Right atrium auricular region (tissue), 2 donors: ENCODE data around the gene SMG6. TPM values are rescaled to one million over a fixed set of nuclear protein-coding genes. Genes with fewer than 3 reads are reported as not detected.

ENCODE experiments used
- DNase-seq: peaks from one replicate; pipeline ENCODE4 v3.0.0-alpha.2; 2019; ENCODE audit warnings: low spot score
- H3K27ac ChIP-seq, 2 donors: fragments of 200-600 bp; sonication (generic); 1 replicate in 1 of 2; 2 replicates in 1 of 2; pipeline ENCODE4 v1.5.1; 2016 to 2019
- H3K27me3 ChIP-seq, 2 donors: fragments of 200-600 bp; sonication (generic); one replicate each; pipeline versions ENCODE4 v1.5.1 to v1.6.0; 2017 to 2019
- H3K36me3 ChIP-seq: fragments of 200-600 bp; sonication (generic); one replicate; pipeline ENCODE4 v1.5.1; 2016
- H3K4me1 ChIP-seq, 2 donors: fragments of 200-600 bp; sonication (generic); one replicate each; pipeline versions ENCODE4 v1.5.1 to v1.6.0; 2017 to 2019
- H3K4me3 ChIP-seq, 2 donors: fragments of 200-600 bp; sonication (generic); 1 replicate in 1 of 2; 2 replicates in 1 of 2; pipeline ENCODE4 v1.5.1; 2017 to 2019; ENCODE audit warnings: mild to moderate bottlenecking in 1 of 2, moderate library complexity in 1 of 2
- H3K9me3 ChIP-seq, 2 donors: fragments of 200-600 bp; sonication (generic); one replicate each; pipeline ENCODE4 v1.5.1; 2019
- CTCF ChIP-seq, 2 donors: fragments of 200-600 bp; sonication (generic); IDR thresholded peaks; one replicate each; pipeline ENCODE4 v1.5.1; 2019; ENCODE audit warnings: antibody characterized with exemption in 2 of 2
- total RNA-seq, 2 donors: library from RNA; depleted of rRNA; stranded (reverse); fragments of >200 nt; gene quantifications; one replicate each; pipeline ENCODE4 v1.1.0, GENCODE V29; 2016

SMG6 gene
- total RNA-seq: 10 to 100 TPM; 18.2 to 29.3 TPM

GRCh38 chr17:2303204-2304188 lies at the start of gene SMG6, which contains the start of gene SRR:
TSS of gene SMG6 (minus strand) at chr17:2303785. CDS start at chr17:2303720, 65 bp downstream.
TSS of gene SRR (plus strand) at chr17:2303950. CDS start at chr17:2315561, 11,611 bp downstream.
- Histone ChIP-seq H3K4me1 (peaks cover 0 to 24% of the 10 kb centered on the region in 2 donors), H3K36me3 (peaks cover 11% of the 10 kb centered on the region), H3K27me3 (no peaks in the 10 kb centered on the region)

DNA sequence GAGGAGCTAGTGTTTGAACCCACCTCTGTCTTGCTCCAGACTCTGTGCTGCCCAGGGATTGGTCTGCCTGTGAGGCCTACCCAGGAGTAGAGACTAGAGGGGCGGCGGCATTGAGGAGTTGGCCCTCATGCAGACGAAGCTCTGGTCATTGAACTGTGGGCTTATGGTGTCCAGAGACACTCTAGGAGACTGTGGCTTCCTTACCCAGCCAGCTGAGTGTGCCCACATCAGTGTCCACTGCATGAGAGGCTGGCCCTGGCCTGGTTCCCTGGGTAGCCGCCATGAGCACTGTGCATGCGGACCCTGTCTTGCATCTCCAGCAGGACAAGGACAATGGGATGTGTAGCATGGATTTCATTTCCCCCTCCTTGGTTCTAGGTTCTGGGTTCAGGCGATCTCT lies 47.7 kb upstream of the SMG6 start:
- no peak for TF ChIP-seq CTCF (IDR thresholded peaks at IDR 0.05)
- no peaks in the 10 kb centered on the region for H3K27me3 ChIP-seq
- peaks cover 0 to 13% of the 10 kb centered on the region in 2 donors for H3K4me1 ChIP-seq
- no peak overlapping the region for H3K27ac ChIP-seq
- DNase-seq: no peak
- H3K9me3 ChIP-seq: no peaks in the 10 kb centered on the region
- no peaks in the 10 kb centered on the region for H3K36me3 ChIP-seq
- no peak overlapping the region for H3K4me3 ChIP-seq

More at GRCh38 chr17:2303204-2304188, at the start of gene SMG6, which contains the start of gene SRR:
- TF ChIP-seq CTCF (IDR thresholded peaks at IDR 0.05): peak in 1 of 2 donors; percentile 27
- Histone ChIP-seq H3K4me3 (peak within 1 kb of the TSS; percentile 78 to 88), H3K9me3 (no peaks in the 10 kb centered on the region), H3K27ac (peak within 1 kb of the TSS; percentile 86 to 88)
- DNase-seq: peak; percentile 86

GRCh38 chr17:2347805-2348685 lies 44.5 kb upstream of the SMG6 start:
- H3K36me3 ChIP-seq: peaks cover 10% of the 10 kb centered on the region
- DNase-seq: no peak
- no peak overlapping the region for H3K4me3 ChIP-seq
- peak overlapping the region in 1 of 2 donors; percentile 46 for H3K27ac ChIP-seq
- no peak for TF ChIP-seq CTCF (IDR thresholded peaks at IDR 0.05)
- no peaks in the 10 kb centered on the region for H3K9me3 ChIP-seq
- no peaks in the 10 kb centered on the region for H3K27me3 ChIP-seq
- peaks cover 0 to 13% of the 10 kb centered on the region in 2 donors for H3K4me1 ChIP-seq

DNA sequence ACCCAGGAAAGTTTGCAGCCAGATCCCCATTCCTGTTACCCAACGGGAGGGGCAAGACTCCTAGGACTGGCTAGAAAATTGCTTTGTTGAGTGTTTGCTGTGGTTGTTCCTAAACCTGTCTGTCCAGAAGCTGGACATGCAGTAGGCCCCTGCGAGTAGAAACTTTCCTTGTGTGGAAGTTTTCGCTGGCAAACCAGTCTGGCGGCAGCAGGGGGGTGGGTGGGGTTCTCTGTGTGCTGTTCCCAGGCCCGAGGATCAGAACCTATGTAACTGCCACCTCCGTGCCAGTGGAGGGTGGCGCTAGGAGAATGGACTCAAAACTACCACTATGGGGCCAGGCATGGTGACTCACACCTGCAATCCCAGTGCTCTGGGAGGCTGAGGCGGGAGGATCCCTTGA lies 42.9 kb upstream of the SMG6 start:
- H3K27ac ChIP-seq: no peak overlapping the region

More for the DNA sequence above, 42.9 kb upstream of the SMG6 start:
- H3K4me1 ChIP-seq: peaks cover 0 to 13% of the 10 kb centered on the region in 2 donors
- H3K27me3 ChIP-seq: no peaks in the 10 kb centered on the region
- H3K4me3 ChIP-seq: no peak overlapping the region
- DNase-seq: no peak
- no peak for TF ChIP-seq CTCF (IDR thresholded peaks at IDR 0.05)
- no peaks in the 10 kb centered on the region for H3K9me3 ChIP-seq
- H3K36me3 ChIP-seq: peaks cover 16% of the 10 kb centered on the region
